K562 (cell line): ENCODE measurements around the gene IFNW1. TPM values are rescaled to one million over a fixed set of nuclear protein-coding genes. Genes with fewer than 3 reads are reported as not detected.
"Not testable (repeated sequence)": the region's sequence is repeated elsewhere in the genome, so short reads cannot be mapped to it uniquely, and the experiment has no call there.

Experiments
- ATAC-seq: fragments of 200-7000 bp; cut with Tn5 transposase; 3 replicates; pipeline ENCODE4 v1.9.1; 2020; ENCODE audit warnings: moderate library complexity
- BruUV-seq: library from RNA; stranded (reverse); fragments of 400-500 nt; replicated peaks from 2 replicates; lab custom pipeline; 2021; lab: Mats Ljungman, UMichigan
- CTCF ChIA-PET: fragments of 300-600 bp; formaldehyde crosslinking; extraction: SDS; loops from one replicate; lab custom pipeline; 2021; ENCODE audit warnings: low intra/inter-chr PET ratio; lab: Yijun Ruan, JAX
- POLR2A ChIA-PET: fragments of 300-600, 350-650 bp; sonication (Branson Sonifier 250); formaldehyde crosslinking; extraction: SDS; loops from one replicate; lab custom pipeline; 2021; ENCODE audit warnings: antibody characterized with exemption, inconsistent platforms; lab: Yijun Ruan, JAX
- DNase-seq, 4 experiments: peaks; one replicate each; pipeline versions ENCODE4 v3.0.0 to v3.0.0-alpha.2; 2011 to 2018; ENCODE audit warnings: low spot score in 3 of 4, mixed read lengths in 3 of 4; ENCODE audit errors: extremely low read depth in 1 of 4
- FAIRE-seq: peaks from 2 replicates; lab custom pipeline; 2011; peaks lifted over from hg19 to GRCh38; lab: Jason Lieb, UNC
- H2AFZ ChIP-seq: 2 replicates; pipeline ENCODE4 v1.6.0; 2011; ENCODE audit warnings: low read depth, low read length, control low read depth, inconsistent platforms
- H3K27ac ChIP-seq: fragments of 200-600 bp; 3 replicates; pipeline ENCODE4 v1.8.0; 2011; ENCODE audit warnings: low read depth, mild to moderate bottlenecking, control low read depth, inconsistent platforms, low read length, moderate library complexity, mixed read lengths; ENCODE audit errors: extremely low read depth
- H3K27me3 ChIP-seq, 2 experiments: fragments of 300-600 bp in 1 of 2; 2 replicates in 1 of 2; 3 replicates in 1 of 2; pipeline versions ENCODE4 v1.6.0 to v1.8.0; 2011; ENCODE audit warnings: inconsistent platforms in 2 of 2, low read length in 2 of 2, mild to moderate bottlenecking in 1 of 2, mixed read lengths in 1 of 2, moderate library complexity in 1 of 2; ENCODE audit not compliant: control insufficient read depth in 2 of 2, insufficient read depth in 2 of 2
- H3K36me3 ChIP-seq: fragments of 300-600 bp; 3 replicates; pipeline ENCODE4 v1.8.0; 2011; ENCODE audit warnings: mild to moderate bottlenecking, low read length, inconsistent platforms; ENCODE audit not compliant: control insufficient read depth, insufficient read depth
- H3K4me1 ChIP-seq, 2 experiments: fragments of 200-600 bp in 1 of 2; replicated peaks in 1 of 2; 2 replicates in 1 of 2; 3 replicates in 1 of 2; pipeline versions ENCODE4 v1.5.1 to v1.8.0; 2011; ENCODE audit warnings: inconsistent platforms in 2 of 2, low read length in 2 of 2, mild to moderate bottlenecking in 1 of 2, mixed read lengths in 1 of 2, moderate library complexity in 1 of 2; ENCODE audit not compliant: control insufficient read depth in 2 of 2, insufficient read depth in 2 of 2
- H3K4me2 ChIP-seq: 2 replicates; pipeline ENCODE4 v1.6.1; 2011; ENCODE audit warnings: low read length, control low read depth, inconsistent platforms, mixed read lengths; ENCODE audit not compliant: insufficient read depth
- H3K4me3 ChIP-seq: fragments of 200-600 bp; sonication (generic), shearing (Covaris generic); 2 replicates; pipeline ENCODE4 v1.5.1; 2016; ENCODE audit warnings: control low read depth, inconsistent platforms
- H3K79me2 ChIP-seq: fragments of 200-600 bp; 3 replicates; pipeline ENCODE4 v1.8.0; 2011; ENCODE audit warnings: low read length, inconsistent platforms; ENCODE audit not compliant: control insufficient read depth, insufficient read depth
- H3K9ac ChIP-seq, 2 experiments: 2 replicates each; pipeline versions ENCODE4 v1.6.0 to v1.6.1; 2011; ENCODE audit warnings: low read depth in 2 of 2, low read length in 2 of 2, control low read depth in 1 of 2, inconsistent platforms in 1 of 2, mild to moderate bottlenecking in 1 of 2, mixed read lengths in 1 of 2; ENCODE audit not compliant: insufficient read depth in 1 of 2
- H3K9me1 ChIP-seq: one replicate; pipeline ENCODE4 v1.6.0; 2011; ENCODE audit warnings: inconsistent platforms, mild to moderate bottlenecking, low read length, moderate library complexity; ENCODE audit not compliant: control insufficient read depth, insufficient read depth
- H3K9me3 ChIP-seq: replicated peaks from 2 replicates; pipeline ENCODE4 v1.5.1; 2011; ENCODE audit warnings: low read depth, low read length, inconsistent platforms; ENCODE audit not compliant: control insufficient read depth, insufficient read depth
- H4K20me1 ChIP-seq: replicated peaks from 2 replicates; pipeline ENCODE4 v1.6.1; 2011; ENCODE audit warnings: low read length, inconsistent platforms, mixed read lengths; ENCODE audit not compliant: control insufficient read depth, insufficient read depth
- HMG20B ChIP-seq: fragments of 250-450 bp; sonication (Bioruptor Pico); IDR thresholded peaks from 2 replicates; pipeline ENCODE4 v1.5.0; 2021; ENCODE audit warnings: mild to moderate bottlenecking
- NCOA4 ChIP-seq: fragments of 450-650 bp; IDR thresholded peaks from 2 replicates; pipeline ENCODE4 v1.6.1; 2018; ENCODE audit warnings: mild to moderate bottlenecking; ENCODE audit not compliant: partially characterized antibody
- NFIX ChIP-seq: fragments of 250-450 bp; sonication (Bioruptor Pico); IDR thresholded peaks from 2 replicates; pipeline ENCODE4 v1.4.0; 2020; ENCODE audit warnings: low read depth, mild to moderate bottlenecking, moderate library complexity
- PURB ChIP-seq: sonication (generic); formaldehyde crosslinking; IDR thresholded peaks from 2 replicates; pipeline ENCODE4 v1.9.0; 2021; ENCODE audit warnings: low read depth, mild to moderate bottlenecking, missing genetic modification reagents
- SREBF1 ChIP-seq: fragments of 150-350 bp; IDR thresholded peaks from 2 replicates; pipeline ENCODE4 v1.6.1; 2014; ENCODE audit warnings: antibody characterized with exemption, low read depth, low read length, borderline replicate concordance
- ZNF253 ChIP-seq: fragments of 250-450 bp; sonication (Bioruptor Pico); conservative IDR thresholded peaks from 2 replicates; pipeline ENCODE4 v1.6.1; 2021; ENCODE audit warnings: mild to moderate bottlenecking
- WGBS: fragments of 100-300 bp; shearing (Covaris generic); methylation state at CpG from one replicate; pipeline ENCODE4 v1.1.6; 2016; ENCODE audit warnings: low coverage, mixed read lengths; ENCODE audit not compliant: insufficient coverage; ENCODE audit errors: missing lambda C conversion rate; 5-methylcytosine and 5-hydroxymethylcytosine counted together
- in situ Hi-C: fragments of 300-500 bp; cut with MboI; formaldehyde crosslinking; loops from 4 replicates; pipeline ENCODE4 v1.15.0; 2018; ENCODE audit warnings: inconsistent platforms, mixed read lengths
- intact Hi-C: fragments of 100-400 bp; cut with micrococcal nuclease; formaldehyde crosslinking; loops from 2 replicates; pipeline ENCODE4 v1.14.2; 2022
- polyA plus RNA-seq, 8 experiments: library from polyadenylated mRNA; depleted of rRNA in 4 of 8; stranded (reverse) in 5 of 8; unstranded in 3 of 8; fragments of >200 nt; fragmentation: Nextera tagmentation in 2 of 8; fragmentation: Illumina TruSeq in 1 of 8; extraction: Ambion mirVana in 2 of 8; extraction: Trizol in 1 of 8; gene quantifications; 2 replicates each; pipeline versions ENCODE4 v1.2.1 to v1.2.3, GENCODE V29; 2011 to 2014; ENCODE audit warnings: inconsistent platforms in 1 of 8, missing spikeins in 1 of 8
- total RNA-seq, 7 experiments: library from RNA; depleted of rRNA in 6 of 7; stranded (reverse); fragments of >200 nt in 6 of 7; fragmentation: Illumina TruSeq in 2 of 7; extraction: Trizol in 2 of 7; gene quantifications; 2 replicates each; pipeline versions ENCODE4 v1.2.1 to v1.2.3, GENCODE V29; 2011 to 2021; ENCODE audit warnings: low replicate concordance in 1 of 7
- TF ChIP-seq, protein P1 (sequence below): fragments of 450-650 bp; IDR thresholded peaks from 2 replicates; pipeline ENCODE4 v1.6.1; 2016; ENCODE audit warnings: low read depth, mild to moderate bottlenecking, moderate library complexity

Gene IFNW1
- total and polyA plus RNA-seq, 9 of the 15 experiments (the other 6 are each of a cell fraction or from before 2014, with no cell fraction given): not detected

DNA sequence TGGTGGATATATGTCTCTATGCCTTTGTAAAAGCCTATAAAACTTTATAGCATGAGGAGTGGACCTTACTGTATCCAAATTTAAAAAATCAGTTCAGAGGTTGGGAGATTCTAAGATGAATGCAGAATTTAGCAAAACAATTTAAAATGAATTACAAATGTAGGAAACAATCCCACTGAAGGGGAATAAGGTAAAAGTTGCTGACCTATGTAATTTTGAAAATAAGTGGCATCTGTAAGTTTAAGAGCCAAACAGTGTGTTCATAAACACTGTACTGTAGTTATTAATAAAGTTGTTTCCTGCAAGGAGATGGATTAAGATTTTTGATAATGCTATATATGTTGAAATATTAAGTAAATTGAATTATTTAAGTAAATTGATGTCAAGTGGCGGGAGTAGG is 4.6 kb downstream of the IFNW1 start:
- no peaks in the 10 kb centered on the region for H3K9me1 ChIP-seq
- no peak for TF ChIP-seq NFIX (CRISPR knock-in tag)
- no peak for TF ChIP-seq SREBF1
- TF ChIP-seq, protein P1, sequence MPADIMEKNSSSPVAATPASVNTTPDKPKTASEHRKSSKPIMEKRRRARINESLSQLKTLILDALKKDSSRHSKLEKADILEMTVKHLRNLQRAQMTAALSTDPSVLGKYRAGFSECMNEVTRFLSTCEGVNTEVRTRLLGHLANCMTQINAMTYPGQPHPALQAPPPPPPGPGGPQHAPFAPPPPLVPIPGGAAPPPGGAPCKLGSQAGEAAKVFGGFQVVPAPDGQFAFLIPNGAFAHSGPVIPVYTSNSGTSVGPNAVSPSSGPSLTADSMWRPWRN: no peak
- TF ChIP-seq HMG20B (CRISPR knock-in tag): no peak
- no peaks in the 10 kb centered on the region for H3K79me2 ChIP-seq
- no peaks in the 10 kb centered on the region for H3K9me3 ChIP-seq
- DNase-seq (no peak), FAIRE-seq (no peak), ATAC-seq (no peak)
- H3K27me3 ChIP-seq: no peaks in the 10 kb centered on the region
- POLR2A ChIA-PET: no interaction called here
- no peak overlapping the region for H3K4me2 ChIP-seq
- intact Hi-C loops: no loop called here
- CTCF ChIA-PET: no interaction called here
- no peaks in the 10 kb centered on the region for H3K36me3 ChIP-seq
- no peak overlapping the region for H3K4me3 ChIP-seq
- no peaks in the 10 kb centered on the region for H4K20me1 ChIP-seq
- no peak overlapping the region for H2AFZ ChIP-seq
- no peak overlapping the region for H3K9ac ChIP-seq
- no CpG with 5 or more reads among the region's 1 CpG for WGBS
- no TSS peak for BruUV-seq
- no peaks in the 10 kb centered on the region for H3K4me1 ChIP-seq
- H3K27ac ChIP-seq: no peak overlapping the region
- in situ Hi-C loops: no loop called here

DNA sequence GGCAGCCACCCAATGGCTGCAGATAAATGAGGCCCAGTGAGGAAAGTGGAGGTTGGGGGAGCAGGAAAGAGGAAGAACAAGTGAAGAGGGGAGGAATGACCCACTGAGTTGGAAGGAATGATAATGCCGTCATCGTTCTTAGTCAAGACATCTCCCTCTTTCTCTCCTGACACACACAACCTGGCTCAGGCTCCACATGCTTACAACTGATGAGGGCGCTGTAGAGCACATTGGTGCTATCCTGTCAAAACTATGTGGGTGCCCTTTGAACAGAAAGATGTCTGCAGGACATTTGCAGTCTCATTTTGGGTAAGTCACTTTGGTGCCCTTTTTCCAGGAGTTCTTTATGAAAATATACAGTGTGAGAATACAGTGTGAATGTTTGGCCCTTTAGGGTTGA is 5.9 kb downstream of the IFNW1 start:
- DNase-seq (no peak), ATAC-seq (no peak), FAIRE-seq (no peak)
- no peak overlapping the region for H2AFZ ChIP-seq
- TF ChIP-seq PURB (CRISPR knock-in tag) (no peak), NCOA4 (no peak), ZNF253 (CRISPR knock-in tag) (no peak)
- ChIA-PET CTCF (no interaction called here), POLR2A (no interaction called here)
- H3K79me2 ChIP-seq: no peaks in the 10 kb centered on the region
- no peak overlapping the region for H3K27ac ChIP-seq
- WGBS: no CpG with 5 or more reads among the region's 3 CpGs
- no TSS peak for BruUV-seq
- H3K4me1 ChIP-seq: no peaks in the 10 kb centered on the region
- H3K27me3 ChIP-seq: no peaks in the 10 kb centered on the region
- no peak overlapping the region for H3K9ac ChIP-seq
- H3K4me3 ChIP-seq: no peak overlapping the region
- in situ Hi-C loops (no loop called here), intact Hi-C loops (no loop called here)
- H3K4me2 ChIP-seq: no peak overlapping the region
- no peaks in the 10 kb centered on the region for H3K9me3 ChIP-seq
- no peaks in the 10 kb centered on the region for H3K36me3 ChIP-seq
- no peaks in the 10 kb centered on the region for H3K9me1 ChIP-seq
- no peaks in the 10 kb centered on the region for H4K20me1 ChIP-seq

DNA sequence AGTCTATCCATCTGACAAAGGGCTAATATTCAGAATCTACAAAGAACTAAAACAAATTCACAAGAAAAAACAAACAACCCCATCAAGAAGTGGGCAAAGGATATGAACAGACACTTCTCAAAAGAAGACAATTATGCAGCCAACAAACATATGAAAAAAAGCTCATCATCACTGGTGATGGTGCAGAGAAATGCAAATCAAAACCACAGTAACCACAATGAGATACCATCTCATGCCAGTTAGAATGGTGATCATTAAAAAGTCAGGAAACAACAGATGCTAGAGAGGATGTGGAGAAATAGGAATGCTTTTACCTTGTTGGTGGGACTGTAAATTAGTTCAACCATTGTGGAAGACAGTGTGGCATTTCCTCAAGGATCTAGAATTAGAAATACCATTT is 13.4 kb downstream of the IFNW1 start:
- H3K9me1 ChIP-seq, H3K9me3 ChIP-seq, H2AFZ ChIP-seq, intact Hi-C loops, H3K4me1 ChIP-seq, FAIRE-seq, ATAC-seq, in situ Hi-C loops, H3K9ac ChIP-seq, BruUV-seq, H3K27me3 ChIP-seq, H3K36me3 ChIP-seq, H3K4me3 ChIP-seq, H4K20me1 ChIP-seq, CTCF ChIA-PET, H3K4me2 ChIP-seq, H3K79me2 ChIP-seq, POLR2A ChIA-PET, H3K27ac ChIP-seq, DNase-seq: not testable (repeated sequence)
